H1 (cell line): Measurements from ENCODE around the gene ZNF609. TPM values are rescaled to one million over a fixed set of nuclear protein-coding genes. Genes with fewer than 3 reads are reported as not detected.

Experiments used
- CTCF ChIA-PET: fragments of 300-600 bp; sonication (Branson Sonifier 250); formaldehyde crosslinking; loops from one replicate; lab custom pipeline; 2021; ENCODE audit not compliant: partially characterized antibody; lab: Charles Lee
- POLR2A ChIA-PET: fragments of 300-600 bp; sonication (Branson Sonifier 250); formaldehyde crosslinking; loops from one replicate; lab custom pipeline; 2021; ENCODE audit warnings: inconsistent platforms; ENCODE audit not compliant: partially characterized antibody; lab: Charles Lee
- DNase-seq, 2 experiments: peaks; one replicate each; pipeline versions ENCODE4 v3.0.0 to v3.0.0-alpha.2; 2010 to 2022; ENCODE audit warnings: low spot score in 2 of 2, low read depth in 1 of 2, mixed read lengths in 1 of 2
- FAIRE-seq: peaks from 2 replicates; lab custom pipeline; 2011; peaks lifted over from hg19 to GRCh38; lab: Jason Lieb, UNC
- H2AFZ ChIP-seq: 2 replicates; pipeline ENCODE4 v1.8.1; 2012; ENCODE audit warnings: low read length, inconsistent platforms
- H2AK5ac ChIP-seq: 2 replicates; pipeline ENCODE4 v1.6.1; 2013; ENCODE audit warnings: low read depth, low read length
- H2BK120ac ChIP-seq: replicated peaks from 2 replicates; pipeline ENCODE3; 2013; ENCODE audit warnings: low read depth, low read length, inconsistent platforms
- H2BK12ac ChIP-seq: 2 replicates; pipeline ENCODE4 v1.6.1; 2013; ENCODE audit warnings: low read depth, low read length
- H2BK15ac ChIP-seq: 2 replicates; pipeline ENCODE4 v1.6.1; 2013; ENCODE audit warnings: low read length
- H2BK20ac ChIP-seq: 2 replicates; pipeline ENCODE4 v1.6.1; 2013; ENCODE audit warnings: low read length
- H2BK5ac ChIP-seq: 2 replicates; pipeline ENCODE4 v1.6.1; 2013; ENCODE audit warnings: low read depth, low read length
- H3K14ac ChIP-seq: 2 replicates; pipeline ENCODE4 v1.6.1; 2013; ENCODE audit warnings: inconsistent platforms; ENCODE audit not compliant: insufficient read length
- H3K18ac ChIP-seq: 2 replicates; pipeline ENCODE4 v1.6.1; 2013; ENCODE audit warnings: low read length; ENCODE audit errors: extremely low read depth
- H3K23ac ChIP-seq: 2 replicates; pipeline ENCODE4 v1.6.1; 2013; ENCODE audit warnings: inconsistent platforms; ENCODE audit not compliant: insufficient read length
- H3K23me2 ChIP-seq: 2 replicates; pipeline ENCODE4 v1.6.1; 2013; ENCODE audit warnings: low read depth, low read length
- H3K27ac ChIP-seq: 2 replicates; pipeline ENCODE4 v1.6.1; 2011; ENCODE audit warnings: low read depth, low read length, inconsistent platforms
- H3K27me3 ChIP-seq, 4 experiments: replicated peaks in 1 of 4; 1 replicate in 1 of 4; 2 replicates in 3 of 4; pipeline versions ENCODE4 v1.6.1 to v1.8.1; 2011 to 2013; ENCODE audit warnings: low read length in 3 of 4, mild to moderate bottlenecking in 3 of 4, inconsistent platforms in 2 of 4, mixed read lengths in 2 of 4, moderate library complexity in 1 of 4; ENCODE audit not compliant: control insufficient read depth in 3 of 4, insufficient read depth in 3 of 4; ENCODE audit errors: extremely low read depth in 1 of 4
- H3K36me3 ChIP-seq, 4 experiments: 2 replicates each; pipeline versions ENCODE4 v1.6.1 to v1.8.1; 2011 to 2013; ENCODE audit warnings: mild to moderate bottlenecking in 4 of 4, low read length in 3 of 4, moderate library complexity in 2 of 4, control low read depth in 1 of 4, inconsistent platforms in 1 of 4; ENCODE audit not compliant: insufficient read depth in 4 of 4, control insufficient read depth in 2 of 4
- H3K4ac ChIP-seq: replicated peaks from 2 replicates; pipeline ENCODE3; 2013; ENCODE audit warnings: low read length, low read depth, mixed read lengths, inconsistent platforms; ENCODE audit not compliant: insufficient read length
- H3K4me1 ChIP-seq, 4 experiments: replicated peaks in 1 of 4; 1 replicate in 1 of 4; 2 replicates in 3 of 4; pipeline versions ENCODE4 v1.6.1 to v1.8.1; 2011 to 2013; ENCODE audit warnings: low read length in 3 of 4, inconsistent platforms in 2 of 4, mixed read lengths in 1 of 4; ENCODE audit not compliant: insufficient read depth in 4 of 4, control insufficient read depth in 3 of 4
- H3K4me2 ChIP-seq, 2 experiments: 2 replicates each; pipeline versions ENCODE4 v1.6.1 to v1.8.1; 2011 to 2013; ENCODE audit warnings: low read depth in 2 of 2, low read length in 2 of 2, control low read depth in 1 of 2, inconsistent platforms in 1 of 2, mild to moderate bottlenecking in 1 of 2; ENCODE audit not compliant: insufficient read depth in 1 of 2
- H3K4me3 ChIP-seq, 4 experiments: fragments of 200-600, 300-600 bp in 1 of 4; sonication (generic), shearing (Covaris generic), sonication (Bioruptor Twin) in 1 of 4; 2 replicates each; pipeline versions ENCODE4 v1.5.1 to v1.8.1; 2011 to 2016; ENCODE audit warnings: low read length in 4 of 4, low read depth in 3 of 4, control low read depth in 2 of 4, inconsistent platforms in 2 of 4, mild to moderate bottlenecking in 2 of 4, mixed read lengths in 1 of 4, moderate library complexity in 1 of 4; ENCODE audit not compliant: insufficient read depth in 2 of 4; ENCODE audit errors: extremely low read depth in 1 of 4
- H3K56ac ChIP-seq: replicated peaks from 2 replicates; pipeline ENCODE3; 2013; ENCODE audit warnings: low read depth, mild to moderate bottlenecking, mixed read lengths, low read length, inconsistent platforms; ENCODE audit not compliant: insufficient read length
- H3K79me1 ChIP-seq: 2 replicates; pipeline ENCODE4 v1.6.1; 2013; ENCODE audit warnings: low read depth, low read length, control low read depth
- H3K79me2 ChIP-seq, 2 experiments: 2 replicates each; pipeline versions ENCODE4 v1.6.1 to v1.8.1; 2012 to 2013; ENCODE audit warnings: low read length in 2 of 2, mild to moderate bottlenecking in 2 of 2, inconsistent platforms in 1 of 2; ENCODE audit not compliant: insufficient read depth in 2 of 2, control insufficient read depth in 1 of 2
- H3K9ac ChIP-seq, 4 experiments: replicated peaks in 1 of 4; 1 replicate in 1 of 4; 2 replicates in 3 of 4; pipeline versions ENCODE4 v1.6.1 to v1.8.1; 2011 to 2013; ENCODE audit warnings: low read depth in 3 of 4, low read length in 3 of 4, control low read depth in 2 of 4, mild to moderate bottlenecking in 2 of 4, moderate library complexity in 2 of 4, inconsistent platforms in 1 of 4; ENCODE audit errors: extremely low read depth in 1 of 4
- H3K9me3 ChIP-seq, 2 experiments: 2 replicates each; pipeline versions ENCODE4 v1.6.1 to v1.8.1; 2012 to 2013; ENCODE audit warnings: mild to moderate bottlenecking in 2 of 2, moderate library complexity in 2 of 2, control low read depth in 1 of 2, inconsistent platforms in 1 of 2, low read depth in 1 of 2, low read length in 1 of 2, mixed read lengths in 1 of 2; ENCODE audit not compliant: insufficient read depth in 2 of 2
- H4K20me1 ChIP-seq, 2 experiments: replicated peaks in 1 of 2; 2 replicates each; pipeline versions ENCODE3 to v1.8.1; 2011 to 2013; ENCODE audit warnings: inconsistent platforms in 2 of 2, low read length in 2 of 2, mild to moderate bottlenecking in 1 of 2; ENCODE audit not compliant: insufficient read depth in 2 of 2, control insufficient read depth in 1 of 2
- H4K5ac ChIP-seq: 2 replicates; pipeline ENCODE4 v1.6.1; 2013; ENCODE audit warnings: low read length, low read depth, mixed read lengths, inconsistent platforms; ENCODE audit not compliant: insufficient read length
- H4K8ac ChIP-seq: 2 replicates; pipeline ENCODE4 v1.8.0; 2013; ENCODE audit warnings: mild to moderate bottlenecking, moderate library complexity, low read length, inconsistent platforms; ENCODE audit not compliant: insufficient read depth; ENCODE audit errors: extremely low read depth
- H4K91ac ChIP-seq: replicated peaks from 2 replicates; pipeline ENCODE3; 2013; ENCODE audit warnings: low read length, mixed read lengths, inconsistent platforms; ENCODE audit not compliant: insufficient read length
- CHD1 ChIP-seq: IDR thresholded peaks from 2 replicates; pipeline ENCODE4 v1.6.1; 2012; ENCODE audit warnings: low read depth, low read length, improper control_type of control experiment
- CHD2 ChIP-seq: IDR thresholded peaks from 2 replicates; pipeline ENCODE4 v1.6.1; 2012; ENCODE audit warnings: low read length, improper control_type of control experiment
- E2F6 ChIP-seq: IDR thresholded peaks from 2 replicates; pipeline ENCODE4 v1.6.1; 2012; ENCODE audit warnings: inconsistent platforms
- EP300 ChIP-seq, 2 experiments: IDR thresholded peaks; 1 replicate in 1 of 2; 2 replicates in 1 of 2; pipeline ENCODE4 v1.6.1; 2011 to 2012; ENCODE audit warnings: low read depth in 2 of 2, low read length in 2 of 2, mild to moderate bottlenecking in 2 of 2, borderline replicate concordance in 1 of 2, inconsistent platforms in 1 of 2, moderate library complexity in 1 of 2
- NRF1 ChIP-seq: IDR thresholded peaks from 2 replicates; pipeline ENCODE4 v1.6.1; 2011; ENCODE audit warnings: mild to moderate bottlenecking, low read depth, low read length, improper control_type of control experiment
- POLR2A ChIP-seq, 2 experiments: IDR thresholded peaks; 1 replicate in 1 of 2; 2 replicates in 1 of 2; pipeline ENCODE4 v1.6.1; 2011; ENCODE audit warnings: low read depth in 2 of 2, low read length in 2 of 2, mild to moderate bottlenecking in 2 of 2; ENCODE audit errors: control extremely low read depth in 1 of 2
- RNF2 ChIP-seq: fragments of 200-900, 300-1000 bp; sonication (generic); IDR thresholded peaks from 2 replicates; pipeline ENCODE4 v1.7.1; 2016; ENCODE audit warnings: borderline replicate concordance, low read depth, mild to moderate bottlenecking, antibody characterized with exemption, low read length; ENCODE audit not compliant: poor library complexity, severe bottlenecking; ENCODE audit errors: missing control alignments
- RXRA ChIP-seq: IDR thresholded peaks from 2 replicates; pipeline ENCODE4 v1.6.1; 2011; ENCODE audit warnings: low read depth, mild to moderate bottlenecking, low read length, moderate library complexity; ENCODE audit not compliant: insufficient read depth
- SAP30 ChIP-seq: fragments of 300-600 bp; sonication (generic); IDR thresholded peaks from 2 replicates; pipeline ENCODE4 v1.7.1; 2012; ENCODE audit warnings: low read length, moderate library complexity, mild to moderate bottlenecking, inconsistent platforms; ENCODE audit not compliant: insufficient read depth, insufficient replicate concordance
- SIN3A ChIP-seq, 2 experiments: IDR thresholded peaks in 1 of 2; conservative IDR thresholded peaks in 1 of 2; 2 replicates each; pipeline ENCODE4 v1.6.1; 2011 to 2012; ENCODE audit warnings: low read length in 2 of 2, improper control_type of control experiment in 1 of 2, low read depth in 1 of 2, mild to moderate bottlenecking in 1 of 2
- TAF7 ChIP-seq: optimal IDR thresholded peaks from 2 replicates; pipeline ENCODE3; 2011; ENCODE audit warnings: low read depth, mild to moderate bottlenecking, inconsistent platforms, low read length, moderate library complexity, borderline replicate concordance
- TCF12 ChIP-seq: IDR thresholded peaks from 2 replicates; pipeline ENCODE4 v1.6.1; 2011; ENCODE audit warnings: low read depth, mild to moderate bottlenecking, low read length
- YY1 ChIP-seq: IDR thresholded peaks from 2 replicates; pipeline ENCODE4 v1.6.1; 2011; ENCODE audit warnings: low read depth, mild to moderate bottlenecking, low read length
- whole genome bisulfite sequencing, 2 experiments: shearing (Covaris generic) in 1 of 2; methylation state at CpG; one replicate each; pipeline versions ENCODE4 v1.1.6 to v1.1.7; 2013 to 2015; ENCODE audit warnings: low lambda C conversion rate in 2 of 2, mixed read lengths in 2 of 2, inconsistent platforms in 1 of 2, low coverage in 1 of 2, missing lambda C conversion rate in 1 of 2; ENCODE audit not compliant: insufficient replicate concordance in 2 of 2, insufficient coverage in 1 of 2, insufficient read length in 1 of 2; ENCODE audit errors: extremely low coverage in 1 of 2, missing lambda C conversion rate in 1 of 2; 5-methylcytosine and 5-hydroxymethylcytosine counted together
- polyA plus RNA-seq, 7 experiments: library from polyadenylated mRNA; depleted of rRNA in 3 of 7; stranded (reverse) in 5 of 7; unstranded in 2 of 7; fragments of >200 nt in 5 of 7; fragments of 200-250 nt in 2 of 7; gene quantifications; 1 replicate in 5 of 7; 2 replicates in 1 of 7; 4 replicates in 1 of 7; pipeline versions ENCODE4 v1.2.1 to v1.2.3, GENCODE V29; 2011 to 2013; ENCODE audit warnings: missing spikeins in 2 of 7, mixed read lengths in 2 of 7
- total RNA-seq: library from RNA; stranded (reverse); fragmentation: NEBNext Ultra II Directional; extraction: Animal tissue kit (Norgen Biotek cat#: 25700); gene quantifications from 2 replicates; pipeline ENCODE4 v1.2.1, GENCODE V29; 2021

The ZNF609 gene
- total and polyA plus RNA-seq, 2 of the 8 experiments (the other 6 are each of a cell fraction or from before 2014, with no cell fraction given), result 15.5 to 47.8 TPM

GRCh38 chr15:64422697-64423096 lies 37.7 kb upstream of the ZNF609 start:
- H3K14ac ChIP-seq, result no peak overlapping the region
- no peak overlapping the region for H3K4me2 ChIP-seq
- 97% methylated on average over 2 of the region's 2 CpGs; no CpG with 5 or more reads in 1 of the 2 experiments for WGBS, 2 experiments
- H3K27me3 ChIP-seq, result no peaks in the 10 kb centered on the region
- no peaks in the 10 kb centered on the region for H3K4me1 ChIP-seq
- no peak overlapping the region for H3K18ac ChIP-seq
- no peaks in the 10 kb centered on the region for H3K9me3 ChIP-seq
- H3K79me2 ChIP-seq, result no peaks in the 10 kb centered on the region
- ChIA-PET CTCF (interaction anchor here (1.3 kb wide), 1 partner anchor 258 kb away, joined by 6 read pairs; no protein-coding TSS in a partner anchor), POLR2A (no interaction called here)
- H3K23ac ChIP-seq, result no peak overlapping the region
- H4K20me1 ChIP-seq, result peaks cover 0 to 2% of the 10 kb centered on the region in 2 experiments
- H2BK12ac ChIP-seq, result no peak overlapping the region
- H3K4me3 ChIP-seq, result no peak overlapping the region
- H2BK5ac ChIP-seq, result no peak overlapping the region
- no peak overlapping the region for H4K91ac ChIP-seq
- no peak overlapping the region for H2AFZ ChIP-seq
- DNase-seq (no peak), FAIRE-seq (no peak)
- no peak overlapping the region for H3K4ac ChIP-seq
- H3K79me1 ChIP-seq, result no peaks in the 10 kb centered on the region
- H3K23me2 ChIP-seq, result no peaks in the 10 kb centered on the region
- no peak overlapping the region for H2BK20ac ChIP-seq
- H3K9ac ChIP-seq, result no peak overlapping the region
- no peak overlapping the region for H3K56ac ChIP-seq
- H2AK5ac ChIP-seq, result no peak overlapping the region
- no peak overlapping the region for H3K27ac ChIP-seq
- H3K36me3 ChIP-seq, result peaks cover 0 to 11% (median 3%) of the 10 kb centered on the region in 4 experiments; a peak in 4 of 8 replicates
- no peak overlapping the region for H4K5ac ChIP-seq
- no peak overlapping the region for H2BK15ac ChIP-seq
- no peak overlapping the region for H4K8ac ChIP-seq
- H2BK120ac ChIP-seq, result no peak overlapping the region
- TF ChIP-seq YY1 (no peak), NRF1 (no peak), TAF7 (no peak), CHD2 (no peak), SAP30 (no peak), SIN3A (conservative IDR thresholded peaks at IDR 0.05 in 1 of 2, IDR thresholded peaks at IDR 0.05 in 1 of 2; ENCODE audit: low read depth in 1 of 2, low read length in 2 of 2) (no peak), EP300 (IDR thresholded peaks at IDR 0.05; ENCODE audit: borderline replicate concordance in 1 of 2, low read depth in 2 of 2, low read length in 2 of 2) (no peak), RNF2 (no peak), CHD1 (no peak), TCF12 (no peak), RXRA (no peak), E2F6 (no peak), POLR2A (IDR thresholded peaks at IDR 0.05; ENCODE audit: control extremely low read depth in 1 of 2, low read depth in 2 of 2, low read length in 2 of 2) (no peak)
